ENCODE results near the gene ANKRD12.

DNA sequence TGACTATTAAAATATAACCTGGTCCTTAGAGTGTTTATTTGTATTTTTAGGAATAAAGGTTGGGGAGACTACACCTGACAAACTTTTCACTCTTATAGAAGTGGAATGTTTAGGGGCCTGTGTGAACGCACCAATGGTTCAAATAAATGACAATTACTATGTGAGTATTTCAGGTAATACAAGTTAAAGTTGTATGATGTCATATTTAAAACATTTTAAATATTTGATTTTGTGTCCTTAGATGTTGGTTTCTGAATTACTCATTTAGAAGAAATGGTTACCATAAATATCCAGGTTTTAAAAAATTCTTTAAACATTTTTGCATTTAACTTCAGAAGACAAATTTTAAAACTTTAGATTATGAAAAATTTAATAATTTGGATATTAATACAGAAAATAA, 11.8 kb upstream of the ANKRD12 start:
- no peak for TF ChIP-seq CTCF (IDR thresholded peaks at IDR 0.05; ENCODE audit: poor library complexity, severe bottlenecking)
- TF ChIP-seq EZH2 (IDR thresholded peaks at IDR 0.05; ENCODE audit: borderline replicate concordance, insufficient read depth, low read length, poor library complexity, severe bottlenecking): no peak
- TF ChIP-seq, protein P1, sequence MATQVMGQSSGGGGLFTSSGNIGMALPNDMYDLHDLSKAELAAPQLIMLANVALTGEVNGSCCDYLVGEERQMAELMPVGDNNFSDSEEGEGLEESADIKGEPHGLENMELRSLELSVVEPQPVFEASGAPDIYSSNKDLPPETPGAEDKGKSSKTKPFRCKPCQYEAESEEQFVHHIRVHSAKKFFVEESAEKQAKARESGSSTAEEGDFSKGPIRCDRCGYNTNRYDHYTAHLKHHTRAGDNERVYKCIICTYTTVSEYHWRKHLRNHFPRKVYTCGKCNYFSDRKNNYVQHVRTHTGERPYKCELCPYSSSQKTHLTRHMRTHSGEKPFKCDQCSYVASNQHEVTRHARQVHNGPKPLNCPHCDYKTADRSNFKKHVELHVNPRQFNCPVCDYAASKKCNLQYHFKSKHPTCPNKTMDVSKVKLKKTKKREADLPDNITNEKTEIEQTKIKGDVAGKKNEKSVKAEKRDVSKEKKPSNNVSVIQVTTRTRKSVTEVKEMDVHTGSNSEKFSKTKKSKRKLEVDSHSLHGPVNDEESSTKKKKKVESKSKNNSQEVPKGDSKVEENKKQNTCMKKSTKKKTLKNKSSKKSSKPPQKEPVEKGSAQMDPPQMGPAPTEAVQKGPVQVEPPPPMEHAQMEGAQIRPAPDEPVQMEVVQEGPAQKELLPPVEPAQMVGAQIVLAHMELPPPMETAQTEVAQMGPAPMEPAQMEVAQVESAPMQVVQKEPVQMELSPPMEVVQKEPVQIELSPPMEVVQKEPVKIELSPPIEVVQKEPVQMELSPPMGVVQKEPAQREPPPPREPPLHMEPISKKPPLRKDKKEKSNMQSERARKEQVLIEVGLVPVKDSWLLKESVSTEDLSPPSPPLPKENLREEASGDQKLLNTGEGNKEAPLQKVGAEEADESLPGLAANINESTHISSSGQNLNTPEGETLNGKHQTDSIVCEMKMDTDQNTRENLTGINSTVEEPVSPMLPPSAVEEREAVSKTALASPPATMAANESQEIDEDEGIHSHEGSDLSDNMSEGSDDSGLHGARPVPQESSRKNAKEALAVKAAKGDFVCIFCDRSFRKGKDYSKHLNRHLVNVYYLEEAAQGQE (IDR thresholded peaks at IDR 0.05; ENCODE audit: borderline replicate concordance): no peak
- no peak for TF ChIP-seq SMC3 (conservative IDR thresholded peaks at IDR 0.05; ENCODE audit: poor library complexity)
- TF ChIP-seq POLR2AphosphoS5 (IDR thresholded peaks at IDR 0.05): no peak

Measured in neural cell (in vitro differentiated cells).